ENCODE measurements around the gene PRRC2C.
"Not testable (repeated sequence)": the region's sequence is repeated elsewhere in the genome, so short reads cannot be mapped to it uniquely, and the experiment has no call there.

- not testable (repeated sequence) for TF ChIP-seq CTCF (IDR thresholded peaks at IDR 0.05); EP300 (IDR thresholded peaks at IDR 0.05; ENCODE audit: borderline replicate concordance in 1 of 2, low read depth in 1 of 2, low read length in 1 of 2); RAD21 (IDR thresholded peaks at IDR 0.05; ENCODE audit: low read length); GABPA (IDR thresholded peaks at IDR 0.05; ENCODE audit: low read depth); RFX5 (IDR thresholded peaks at IDR 0.05; ENCODE audit: low read length); EZH2phosphoT487 (IDR thresholded peaks at IDR 0.05; ENCODE audit: borderline replicate concordance, low read depth); REST (IDR thresholded peaks at IDR 0.05; ENCODE audit: low read depth, low read length); TAF1 (IDR thresholded peaks at IDR 0.05; ENCODE audit: borderline replicate concordance, low read depth, low read length); ELF1 (IDR thresholded peaks at IDR 0.05); POLR2AphosphoS5 (IDR thresholded peaks at IDR 0.05; ENCODE audit: low read depth, low read length); MAX (IDR thresholded peaks at IDR 0.05; ENCODE audit: low read depth); NRF1 (IDR thresholded peaks at IDR 0.05; ENCODE audit: low read depth, low read length); TCF12 (IDR thresholded peaks at IDR 0.05); CHD2 (IDR thresholded peaks at IDR 0.05; ENCODE audit: low read length, partially characterized antibody)
These were observed 115.0 kb downstream of the PRRC2C start for GRCh38 chr1:171600310-171600709.

All from SK-N-SH (cell line).